Osteoblast (primary cell): ENCODE data around the gene VAC14. TPM values are rescaled to one million over a fixed set of nuclear protein-coding genes. Genes with fewer than 3 reads are reported as not detected.

Experiments
- DNase-seq: peaks from one replicate; pipeline ENCODE4 v3.0.0; 2011; ENCODE audit warnings: low spot score, mixed read lengths; ENCODE audit not compliant: insufficient read length; ENCODE audit errors: missing footprints
- H2AFZ ChIP-seq: 2 replicates; pipeline ENCODE4 v1.6.0; 2011; ENCODE audit warnings: mild to moderate bottlenecking, low read length
- H3K27ac ChIP-seq: 2 replicates; pipeline ENCODE4 v1.5.1; 2011; ENCODE audit warnings: mild to moderate bottlenecking, low read depth, low read length, moderate library complexity
- H3K27me3 ChIP-seq: 2 replicates; pipeline ENCODE4 v1.6.0; 2012; ENCODE audit warnings: mild to moderate bottlenecking, control low read depth, inconsistent platforms, low read length, moderate library complexity; ENCODE audit not compliant: insufficient read depth
- H3K36me3 ChIP-seq: 2 replicates; pipeline ENCODE4 v1.5.1; 2011; ENCODE audit warnings: mild to moderate bottlenecking, low read length, control low read depth, moderate library complexity; ENCODE audit not compliant: insufficient read depth
- H3K4me1 ChIP-seq: 2 replicates; pipeline ENCODE4 v1.5.1; 2011; ENCODE audit warnings: mild to moderate bottlenecking, low read length, control low read depth, moderate library complexity; ENCODE audit not compliant: insufficient read depth
- H3K4me2 ChIP-seq: 2 replicates; pipeline ENCODE4 v1.6.0; 2011; ENCODE audit warnings: mild to moderate bottlenecking, low read length; ENCODE audit not compliant: insufficient read depth
- H3K4me3 ChIP-seq: fragments of 200-600 bp; sonication (generic); 3 replicates; pipeline ENCODE4 v1.5.1; 2012; ENCODE audit warnings: mild to moderate bottlenecking, low read length, inconsistent platforms; ENCODE audit not compliant: insufficient read depth
- H3K79me2 ChIP-seq: 2 replicates; pipeline ENCODE4 v1.6.0; 2012; ENCODE audit warnings: mild to moderate bottlenecking, low read length, control low read depth, inconsistent platforms; ENCODE audit not compliant: insufficient read depth
- H3K9me3 ChIP-seq: 2 replicates; pipeline ENCODE4 v1.5.1; 2011; ENCODE audit warnings: low read depth, low read length, control low read depth
- H4K20me1 ChIP-seq: 2 replicates; pipeline ENCODE4 v1.6.0; 2012; ENCODE audit warnings: mild to moderate bottlenecking, low read length, control low read depth; ENCODE audit not compliant: insufficient read depth
- total RNA-seq: library from RNA; depleted of rRNA; stranded (reverse); fragments of >200 nt; gene quantifications from 2 replicates; pipeline ENCODE4 v1.2.3, GENCODE V29; 2012
- TF ChIP-seq, protein P1 (sequence below): IDR thresholded peaks from 2 replicates; pipeline ENCODE4 v1.5.1; 2011; ENCODE audit warnings: mild to moderate bottlenecking, low read depth, low read length, moderate library complexity; ENCODE audit errors: extremely low read depth

VAC14 gene
- total RNA-seq, 1 donor = 72.7 TPM

DNA sequence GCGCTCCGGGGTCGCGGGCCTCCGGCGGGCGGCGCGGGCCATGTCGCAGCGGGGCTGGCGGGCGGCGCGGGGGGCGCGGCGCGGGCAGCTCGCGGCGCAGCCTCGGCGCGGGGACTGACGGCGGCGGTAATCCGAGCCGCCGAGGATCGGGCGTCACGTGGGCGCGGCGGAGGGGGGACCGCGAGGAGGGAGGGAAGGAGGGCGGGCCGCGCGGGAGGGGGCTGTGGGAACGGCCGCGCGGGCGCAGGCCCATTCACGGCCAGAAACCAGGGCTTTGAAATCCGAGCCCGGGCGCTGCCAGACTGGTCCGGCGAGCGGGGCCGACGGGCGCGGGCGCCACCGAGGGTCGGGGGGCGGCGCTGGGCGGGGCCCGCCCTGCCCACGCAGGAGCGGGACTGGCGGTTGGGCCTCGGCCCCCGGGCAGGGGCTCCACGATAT lies 115.0 kb downstream of the VAC14 start, which contains the start of gene MTSS2:
Gene MTSS2, minus strand, starts transcription at position 116 of the 438 bp plus-strand sequence. CDS start 262 bp downstream, outside the sequence.
- H3K27ac ChIP-seq = peak within 1 kb of the TSS; percentile 71
- peaks cover 58% of the 10 kb centered on the region for H3K4me1 ChIP-seq
- peaks cover 16% of the 10 kb centered on the region for H3K36me3 ChIP-seq
- H3K9me3 ChIP-seq = no peaks in the 10 kb centered on the region
- TF ChIP-seq, protein P1, sequence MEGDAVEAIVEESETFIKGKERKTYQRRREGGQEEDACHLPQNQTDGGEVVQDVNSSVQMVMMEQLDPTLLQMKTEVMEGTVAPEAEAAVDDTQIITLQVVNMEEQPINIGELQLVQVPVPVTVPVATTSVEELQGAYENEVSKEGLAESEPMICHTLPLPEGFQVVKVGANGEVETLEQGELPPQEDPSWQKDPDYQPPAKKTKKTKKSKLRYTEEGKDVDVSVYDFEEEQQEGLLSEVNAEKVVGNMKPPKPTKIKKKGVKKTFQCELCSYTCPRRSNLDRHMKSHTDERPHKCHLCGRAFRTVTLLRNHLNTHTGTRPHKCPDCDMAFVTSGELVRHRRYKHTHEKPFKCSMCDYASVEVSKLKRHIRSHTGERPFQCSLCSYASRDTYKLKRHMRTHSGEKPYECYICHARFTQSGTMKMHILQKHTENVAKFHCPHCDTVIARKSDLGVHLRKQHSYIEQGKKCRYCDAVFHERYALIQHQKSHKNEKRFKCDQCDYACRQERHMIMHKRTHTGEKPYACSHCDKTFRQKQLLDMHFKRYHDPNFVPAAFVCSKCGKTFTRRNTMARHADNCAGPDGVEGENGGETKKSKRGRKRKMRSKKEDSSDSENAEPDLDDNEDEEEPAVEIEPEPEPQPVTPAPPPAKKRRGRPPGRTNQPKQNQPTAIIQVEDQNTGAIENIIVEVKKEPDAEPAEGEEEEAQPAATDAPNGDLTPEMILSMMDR = no peak
- DNase-seq = peak; percentile 100
- H3K4me3 ChIP-seq = peak within 1 kb of the TSS; percentile 86
- H2AFZ ChIP-seq = no peak within 1 kb of the TSS
- H3K27me3 ChIP-seq = no peaks in the 10 kb centered on the region
- peaks cover 47% of the 10 kb centered on the region for H3K79me2 ChIP-seq
- peak within 1 kb of the TSS; percentile 87 for H3K4me2 ChIP-seq
- peaks cover 36% of the 10 kb centered on the region for H4K20me1 ChIP-seq

DNA sequence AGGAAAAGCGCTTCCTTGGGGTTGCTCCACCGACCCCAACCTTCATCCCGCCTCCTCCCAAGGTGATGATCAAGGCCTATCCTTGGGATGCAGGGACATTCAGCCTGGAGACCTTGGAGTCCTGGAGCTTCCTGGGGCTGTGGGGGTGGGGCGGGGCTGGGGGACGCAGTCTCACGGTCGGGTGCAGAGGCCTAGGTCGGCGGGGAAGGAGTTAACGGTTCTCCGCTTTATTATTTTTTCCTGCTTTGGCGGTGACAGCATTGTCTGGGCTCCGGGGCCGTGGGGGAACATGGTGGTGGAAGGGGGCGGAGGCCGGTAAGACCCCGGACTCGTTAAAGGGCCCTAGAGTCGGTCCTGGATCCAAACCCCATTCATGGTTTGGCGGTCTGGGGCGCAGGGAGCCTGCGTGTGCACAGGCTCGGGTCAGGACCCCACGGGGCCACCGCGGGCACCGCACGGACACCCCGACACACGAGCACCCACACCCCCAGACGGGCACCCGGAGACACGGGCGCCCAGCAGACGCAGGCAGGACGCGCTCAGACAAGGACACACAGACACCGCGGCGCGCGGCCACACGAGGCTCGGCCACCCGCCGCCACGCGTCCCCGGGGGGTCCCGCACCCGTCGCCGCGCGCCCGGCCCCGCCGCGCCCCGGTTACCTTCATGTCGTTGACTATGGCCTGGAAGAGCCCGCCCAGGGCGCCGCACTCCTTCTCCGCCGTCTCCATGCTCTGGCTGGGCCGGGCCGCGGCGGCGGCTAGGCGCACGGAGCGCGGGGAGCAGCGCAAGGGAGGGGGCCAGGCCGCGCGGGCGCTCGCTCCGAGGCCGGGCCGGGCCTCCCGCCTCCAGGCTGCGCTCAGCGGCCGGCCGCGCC lies 115.7 kb downstream of the VAC14 start:
- H3K4me2 ChIP-seq = peak overlapping the region; percentile 87
- H3K4me1 ChIP-seq = peaks cover 58% of the 10 kb centered on the region
- H4K20me1 ChIP-seq = peaks cover 41% of the 10 kb centered on the region
- H3K36me3 ChIP-seq = peaks cover 19% of the 10 kb centered on the region
- TF ChIP-seq, protein P1 = no peak
- no peak overlapping the region for H2AFZ ChIP-seq
- H3K4me3 ChIP-seq = peak overlapping the region; percentile 86
- no peaks in the 10 kb centered on the region for H3K27me3 ChIP-seq
- peak; percentile 93 for DNase-seq
- H3K27ac ChIP-seq = peak overlapping the region; percentile 71
- H3K9me3 ChIP-seq = no peaks in the 10 kb centered on the region
- H3K79me2 ChIP-seq = peaks cover 53% of the 10 kb centered on the region

DNA sequence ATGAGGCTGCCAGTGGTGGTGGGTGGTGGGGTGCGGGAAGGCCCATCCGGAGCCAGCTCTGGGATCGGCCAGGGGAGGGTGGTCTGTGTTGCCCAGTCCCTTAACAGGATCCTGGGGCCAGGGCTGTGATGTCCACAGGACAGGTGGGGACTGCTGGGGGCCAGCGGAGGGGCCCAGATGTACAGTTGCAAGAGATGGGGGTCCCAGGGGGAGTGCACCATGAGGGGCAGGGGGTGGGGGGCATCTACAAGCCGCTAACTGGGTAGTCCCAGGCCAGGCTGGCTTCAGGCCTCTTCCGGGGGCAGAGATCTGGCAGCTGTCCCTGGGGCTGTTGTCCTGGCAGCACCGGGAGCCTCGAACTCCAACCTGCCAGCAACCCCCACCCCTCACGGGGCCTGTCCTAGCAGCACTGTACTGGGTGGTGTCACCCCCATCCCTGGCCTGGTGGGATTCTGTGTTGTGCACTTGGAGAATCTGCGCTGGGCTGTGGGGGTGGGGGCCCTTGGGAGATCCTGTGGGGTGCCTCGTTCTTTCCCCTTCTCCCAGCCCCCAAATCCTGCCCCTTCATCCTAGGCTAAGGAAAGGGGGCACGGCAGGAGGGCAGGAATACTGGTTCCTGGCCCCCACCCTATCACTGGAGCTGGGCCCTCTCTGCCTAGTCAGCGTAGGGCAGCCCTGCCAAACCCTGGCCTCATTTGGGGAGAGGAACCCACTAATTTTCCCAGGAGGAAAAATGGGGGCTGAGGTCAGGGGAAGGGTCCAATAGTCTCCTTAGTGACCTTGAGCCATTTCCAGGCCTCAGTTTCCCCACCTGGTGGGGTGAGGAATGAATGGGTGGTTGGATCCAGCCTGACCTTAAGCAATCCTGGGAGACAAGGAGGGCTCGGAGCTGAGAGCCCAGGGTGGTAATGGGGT lies 116.6 kb downstream of the VAC14 start:
- Histone ChIP-seq H3K27ac (peak overlapping the region; percentile 71), H3K27me3 (no peaks in the 10 kb centered on the region), H4K20me1 (peaks cover 44% of the 10 kb centered on the region), H3K4me3 (peak overlapping the region; percentile 86), H3K79me2 (peaks cover 62% of the 10 kb centered on the region), H3K9me3 (no peaks in the 10 kb centered on the region), H3K36me3 (peaks cover 22% of the 10 kb centered on the region), H2AFZ (no peak overlapping the region), H3K4me1 (peaks cover 58% of the 10 kb centered on the region), H3K4me2 (peak overlapping the region; percentile 87)
- DNase-seq = peak; percentile 89
- TF ChIP-seq, protein P1 = no peak
